ENCODE results near the gene ENDOU. TPM values are rescaled to one million over a fixed set of nuclear protein-coding genes. Genes with fewer than 3 reads are reported as not detected.

ENDOU gene
- total RNA-seq, 1 donor from 2014 or later, result 0.09 TPM

- peaks cover 3% of the 10 kb centered on the region for H3K27me3 Mint-ChIP-seq
- no peak for DNase-seq
- H3K9me3 Mint-ChIP-seq, result no peaks in the 10 kb centered on the region
- H3K36me3 Mint-ChIP-seq (ENCODE audit: low read depth), result no peaks in the 10 kb centered on the region
- intact Hi-C loops (cut with micrococcal nuclease), result no loop called here
- H3K4me3 Mint-ChIP-seq, result no peak overlapping the region
- H3K4me1 Mint-ChIP-seq, result peaks cover 35% of the 10 kb centered on the region
- H3K27ac Mint-ChIP-seq, result no peak overlapping the region
Measured at GRCh38 chr12:47752552-47752951, 27.3 kb upstream of the ENDOU start.

- H3K4me3 Mint-ChIP-seq, result no peak overlapping the region
- no peaks in the 10 kb centered on the region for H3K9me3 Mint-ChIP-seq
- no peaks in the 10 kb centered on the region for H3K36me3 Mint-ChIP-seq (ENCODE audit: low read depth)
- H3K4me1 Mint-ChIP-seq, result peaks cover 31% of the 10 kb centered on the region
- H3K27me3 Mint-ChIP-seq, result peaks cover 3% of the 10 kb centered on the region
- no peak overlapping the region for H3K27ac Mint-ChIP-seq
- DNase-seq, result no peak
- intact Hi-C loops (cut with micrococcal nuclease), result no loop called here
Measured at GRCh38 chr12:47752121-47752520, 26.8 kb upstream of the ENDOU start.

GRCh38 chr12:47751561-47751960, 26.3 kb upstream of the ENDOU start:
- intact Hi-C loops (cut with micrococcal nuclease), result no loop called here
- Mint-ChIP-seq H3K9me3 (no peaks in the 10 kb centered on the region), H3K36me3 (ENCODE audit: low read depth) (no peaks in the 10 kb centered on the region), H3K27ac (no peak overlapping the region), H3K4me3 (no peak overlapping the region), H3K27me3 (peaks cover 3% of the 10 kb centered on the region), H3K4me1 (peaks cover 27% of the 10 kb centered on the region)
- DNase-seq, result no peak

- Mint-ChIP-seq H3K4me3 (no peak overlapping the region), H3K9me3 (no peaks in the 10 kb centered on the region)
- intact Hi-C loops (cut with micrococcal nuclease), result no loop called here
Measured at GRCh38 chr12:47750916-47751470, 25.7 kb upstream of the ENDOU start.

GRCh38 chr12:47750229-47750798, 25.0 kb upstream of the ENDOU start:
- Mint-ChIP-seq H3K27me3 (peaks cover 3% of the 10 kb centered on the region), H3K9me3 (no peaks in the 10 kb centered on the region), H3K27ac (no peak overlapping the region), H3K36me3 (ENCODE audit: low read depth) (no peaks in the 10 kb centered on the region), H3K4me1 (peaks cover 14% of the 10 kb centered on the region), H3K4me3 (no peak overlapping the region)
- intact Hi-C loops (cut with micrococcal nuclease), result no loop called here
- no peak for DNase-seq

More at GRCh38 chr12:47750916-47751470, 25.7 kb upstream of the ENDOU start:
- Mint-ChIP-seq H3K4me1 (peaks cover 21% of the 10 kb centered on the region), H3K27me3 (peaks cover 3% of the 10 kb centered on the region), H3K27ac (no peak overlapping the region), H3K36me3 (ENCODE audit: low read depth) (no peaks in the 10 kb centered on the region)
- DNase-seq, result no peak

- Mint-ChIP-seq H3K4me1 (peaks cover 5% of the 10 kb centered on the region), H3K27ac (peak overlapping the region; percentile 6), H3K36me3 (ENCODE audit: low read depth) (no peaks in the 10 kb centered on the region), H3K27me3 (peaks cover 8% of the 10 kb centered on the region), H3K4me3 (no peak overlapping the region), H3K9me3 (no peaks in the 10 kb centered on the region)
- intact Hi-C loops (cut with micrococcal nuclease), result no loop called here
- no peak for DNase-seq
Measured at GRCh38 chr12:47748899-47749298, 23.6 kb upstream of the ENDOU start.

- H3K4me3 Mint-ChIP-seq, result no peak overlapping the region
- peaks cover 2% of the 10 kb centered on the region for H3K4me1 Mint-ChIP-seq
- intact Hi-C loops (cut with micrococcal nuclease), result no loop called here
- H3K27me3 Mint-ChIP-seq, result peaks cover 8% of the 10 kb centered on the region
- H3K9me3 Mint-ChIP-seq, result no peaks in the 10 kb centered on the region
- DNase-seq, result no peak
- H3K27ac Mint-ChIP-seq, result no peak overlapping the region
- H3K36me3 Mint-ChIP-seq (ENCODE audit: low read depth), result no peaks in the 10 kb centered on the region
Measured at GRCh38 chr12:47748507-47748828, 23.2 kb upstream of the ENDOU start.

GRCh38 chr12:47747596-47748506, 22.6 kb upstream of the ENDOU start:
- H3K27ac Mint-ChIP-seq, result no peak overlapping the region
- H3K4me3 Mint-ChIP-seq, result no peak overlapping the region
- no peaks in the 10 kb centered on the region for H3K36me3 Mint-ChIP-seq (ENCODE audit: low read depth)
- H3K27me3 Mint-ChIP-seq, result peaks cover 8% of the 10 kb centered on the region
- H3K9me3 Mint-ChIP-seq, result no peaks in the 10 kb centered on the region
- intact Hi-C loops (cut with micrococcal nuclease), result no loop called here
- peaks cover 1% of the 10 kb centered on the region for H3K4me1 Mint-ChIP-seq
- DNase-seq, result no peak

- intact Hi-C loops (cut with micrococcal nuclease), result no loop called here
- no peak for DNase-seq
- H3K27me3 Mint-ChIP-seq, result peaks cover 8% of the 10 kb centered on the region
Measured at GRCh38 chr12:47747126-47747525, 21.8 kb upstream of the ENDOU start.

GRCh38 chr12:47746523-47746922, 21.2 kb upstream of the ENDOU start:
- H3K4me3 Mint-ChIP-seq, result no peak overlapping the region
- H3K27me3 Mint-ChIP-seq, result peaks cover 8% of the 10 kb centered on the region
- peaks cover 4% of the 10 kb centered on the region for H3K4me1 Mint-ChIP-seq
- intact Hi-C loops (cut with micrococcal nuclease), result no loop called here
- no peaks in the 10 kb centered on the region for H3K9me3 Mint-ChIP-seq
- no peak overlapping the region for H3K27ac Mint-ChIP-seq
- no peaks in the 10 kb centered on the region for H3K36me3 Mint-ChIP-seq (ENCODE audit: low read depth)
- no peak for DNase-seq

More at GRCh38 chr12:47747126-47747525, 21.8 kb upstream of the ENDOU start:
- Mint-ChIP-seq H3K4me3 (no peak overlapping the region), H3K27ac (no peak overlapping the region), H3K9me3 (no peaks in the 10 kb centered on the region), H3K36me3 (ENCODE audit: low read depth) (no peaks in the 10 kb centered on the region), H3K4me1 (peaks cover 4% of the 10 kb centered on the region)

- no peaks in the 10 kb centered on the region for H3K9me3 Mint-ChIP-seq
- peaks cover 8% of the 10 kb centered on the region for H3K27me3 Mint-ChIP-seq
- H3K36me3 Mint-ChIP-seq (ENCODE audit: low read depth), result no peaks in the 10 kb centered on the region
- H3K27ac Mint-ChIP-seq, result no peak overlapping the region
- intact Hi-C loops (cut with micrococcal nuclease), result no loop called here
- H3K4me1 Mint-ChIP-seq, result peaks cover 8% of the 10 kb centered on the region
- DNase-seq, result no peak
- no peak overlapping the region for H3K4me3 Mint-ChIP-seq
Measured at GRCh38 chr12:47746073-47746472, 20.8 kb upstream of the ENDOU start.

- no peak for DNase-seq
- no peaks in the 10 kb centered on the region for H3K36me3 Mint-ChIP-seq (ENCODE audit: low read depth)
- no peak overlapping the region for H3K27ac Mint-ChIP-seq
- H3K4me3 Mint-ChIP-seq, result no peak overlapping the region
- H3K4me1 Mint-ChIP-seq, result peaks cover 8% of the 10 kb centered on the region
- intact Hi-C loops (cut with micrococcal nuclease), result no loop called here
- H3K27me3 Mint-ChIP-seq, result peaks cover 8% of the 10 kb centered on the region
- no peaks in the 10 kb centered on the region for H3K9me3 Mint-ChIP-seq
Measured at GRCh38 chr12:47745485-47746041, 20.3 kb upstream of the ENDOU start.

GRCh38 chr12:47744778-47745436, 19.6 kb upstream of the ENDOU start:
- Mint-ChIP-seq H3K27ac (no peak overlapping the region), H3K4me1 (peaks cover 8% of the 10 kb centered on the region), H3K4me3 (no peak overlapping the region), H3K9me3 (no peaks in the 10 kb centered on the region), H3K36me3 (ENCODE audit: low read depth) (no peaks in the 10 kb centered on the region), H3K27me3 (peaks cover 8% of the 10 kb centered on the region)
- no peak for DNase-seq
- intact Hi-C loops (cut with micrococcal nuclease), result no loop called here

Measured in activated CD4-positive, alpha-beta T cell treated with anti-CD3 and anti-CD28 coated beads, Interleukin-2, amount 10 ng/mL, durations not matched to agents 24 days and 14 days (primary cell).